HT1080 (cell line): ENCODE measurements around the gene CLASP1. TPM values are rescaled to one million over a fixed set of nuclear protein-coding genes. Genes with fewer than 3 reads are reported as not detected.

Experiments
- DNase-seq: peaks from one replicate; pipeline ENCODE4 v3.0.0-alpha.2; 2015; ENCODE audit warnings: low read depth
- total RNA-seq: library from RNA; depleted of rRNA; stranded (reverse); fragments of >200 nt; shearing (Covaris generic); gene quantifications from 2 replicates; pipeline ENCODE4 v1.2.3, GENCODE V29; 2014

CLASP1 gene
- total RNA-seq, 1 experiment from 2014 or later, result 22.5 TPM

DNA sequence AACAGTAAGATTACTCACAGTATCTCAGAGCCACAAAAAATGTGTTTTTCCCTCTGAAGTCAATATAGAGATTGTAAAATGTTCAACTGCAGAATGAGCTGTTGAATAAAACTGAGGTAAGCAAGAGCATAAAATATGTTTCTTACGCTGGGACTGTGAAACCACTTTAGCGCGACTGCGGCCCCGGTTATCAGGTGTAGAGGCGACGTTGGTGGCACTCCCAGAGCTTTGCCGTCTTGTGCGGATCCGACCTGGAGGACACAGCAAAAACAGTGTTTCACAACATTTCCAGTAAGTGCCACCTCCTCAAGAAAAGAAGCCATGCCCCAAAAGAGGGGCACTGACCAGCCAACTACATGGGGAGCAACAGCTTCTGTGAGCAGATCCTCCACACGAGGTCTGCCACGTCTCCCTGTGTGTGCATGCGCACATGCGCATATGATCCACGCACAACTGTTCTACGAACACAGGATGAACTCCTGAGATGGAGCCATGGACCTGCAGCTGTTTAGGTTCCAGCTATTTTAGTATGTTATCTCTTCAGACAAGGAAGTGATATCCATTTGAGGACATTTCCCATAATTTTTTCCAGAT lies 219.2 kb downstream of the CLASP1 start:
- DNase-seq, result no peak

DNA sequence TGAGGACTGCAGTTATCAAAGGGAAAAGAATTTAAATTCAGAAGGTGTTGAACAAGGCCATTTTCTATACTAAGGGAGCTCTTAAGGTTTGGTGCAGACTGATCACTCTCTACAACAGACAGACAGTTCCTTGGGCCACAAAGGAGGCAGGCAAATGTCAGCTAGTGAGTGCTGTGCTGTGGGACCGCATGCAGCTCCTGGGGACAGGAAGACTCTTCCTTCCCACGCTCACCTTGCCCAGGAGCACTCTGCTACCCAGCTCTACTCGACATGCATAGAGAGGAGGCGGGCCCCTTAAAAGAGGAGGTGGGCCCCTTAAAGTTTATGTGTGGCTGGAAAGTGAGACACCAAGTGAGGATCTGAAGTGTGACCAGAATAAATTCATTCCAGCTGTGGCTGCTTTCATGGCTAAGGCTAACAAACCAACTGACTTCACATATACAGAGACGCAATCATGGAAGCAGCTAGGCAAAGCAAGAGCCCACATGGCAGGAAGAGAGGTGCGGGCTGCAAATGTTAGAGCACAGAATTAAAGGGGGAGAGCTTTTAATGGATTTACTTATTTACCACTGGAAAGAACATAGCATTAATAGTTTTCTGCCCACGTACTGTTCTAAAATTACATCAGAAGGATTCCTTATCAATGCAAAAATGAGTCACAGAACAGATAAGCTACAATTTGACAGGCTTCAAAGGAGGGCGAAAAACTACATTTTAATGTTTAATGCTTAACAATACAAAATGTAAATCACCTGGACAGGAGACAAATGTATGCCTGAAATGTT lies 220.0 kb downstream of the CLASP1 start:
- no peak for DNase-seq

DNA sequence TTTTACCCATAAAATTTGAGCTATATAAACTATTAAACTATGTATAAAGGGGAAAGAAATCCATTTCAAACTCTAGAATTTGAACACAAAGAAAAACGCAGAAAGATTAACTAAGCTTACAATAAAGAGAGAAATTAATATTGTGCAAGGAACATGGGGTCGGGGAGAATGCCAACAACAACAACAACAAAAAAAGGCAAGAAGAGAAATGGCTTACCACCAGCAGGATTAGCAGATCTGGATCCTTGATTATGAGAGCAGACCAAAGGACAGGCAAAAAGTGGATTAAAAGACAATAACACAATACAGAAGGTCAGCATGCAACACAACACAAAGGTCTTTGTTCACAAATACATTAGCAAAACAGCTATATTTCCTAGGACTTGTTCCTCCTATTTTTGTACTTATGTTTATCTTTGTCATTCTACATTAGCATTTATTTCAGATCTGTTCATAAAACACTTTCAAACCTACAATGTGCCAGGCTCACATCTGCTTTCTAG lies 222.0 kb downstream of the CLASP1 start:
- DNase-seq, result no peak

DNA sequence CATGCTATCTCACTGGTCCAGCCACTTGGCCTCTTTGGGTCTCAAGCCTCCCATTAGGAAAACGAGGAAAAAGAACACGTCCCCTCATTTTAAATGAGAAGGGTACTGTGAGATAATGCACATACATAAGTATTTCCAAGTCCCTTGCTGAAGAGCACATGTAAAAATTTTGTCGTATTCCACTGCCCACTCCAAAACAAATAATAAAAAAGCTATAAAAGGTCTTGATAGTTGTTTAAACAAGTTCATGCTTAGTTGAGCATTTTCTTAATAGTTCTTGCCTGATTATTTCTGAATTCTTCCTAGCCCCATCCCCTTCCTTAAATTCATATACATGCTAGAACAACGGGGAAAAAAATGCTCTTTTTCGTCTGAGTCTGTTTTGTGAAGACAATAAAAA lies 228.8 kb downstream of the CLASP1 start:
- DNase-seq, result no peak

DNA sequence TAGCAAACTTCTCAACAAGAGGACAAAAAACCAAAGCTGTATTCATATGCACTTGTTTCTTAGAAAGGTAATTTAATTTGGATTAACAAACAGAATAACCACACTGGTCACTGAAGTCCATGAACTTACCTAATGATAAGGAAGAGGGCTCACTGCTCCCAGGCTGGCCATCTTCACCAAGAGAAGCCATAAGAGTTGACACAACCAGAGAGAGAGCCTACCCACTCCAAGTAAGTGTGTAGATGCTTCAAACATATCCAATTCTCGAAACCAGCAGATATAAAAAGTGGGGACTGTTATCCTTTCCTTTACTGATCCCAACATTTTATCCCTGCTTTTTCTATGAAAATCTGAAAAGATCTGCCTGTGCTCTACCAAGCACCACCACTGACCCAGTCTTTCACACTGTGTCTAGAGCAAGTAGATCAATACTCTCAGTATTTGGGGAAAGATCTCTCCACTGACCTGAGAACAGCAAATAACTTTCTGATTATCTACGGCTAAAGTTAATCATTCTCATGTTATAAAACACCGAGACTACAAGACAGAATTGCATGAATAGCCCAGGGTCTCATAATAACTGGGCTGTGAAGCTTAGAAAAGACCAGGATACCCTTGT lies 230.1 kb downstream of the CLASP1 start:
- no peak for DNase-seq

DNA sequence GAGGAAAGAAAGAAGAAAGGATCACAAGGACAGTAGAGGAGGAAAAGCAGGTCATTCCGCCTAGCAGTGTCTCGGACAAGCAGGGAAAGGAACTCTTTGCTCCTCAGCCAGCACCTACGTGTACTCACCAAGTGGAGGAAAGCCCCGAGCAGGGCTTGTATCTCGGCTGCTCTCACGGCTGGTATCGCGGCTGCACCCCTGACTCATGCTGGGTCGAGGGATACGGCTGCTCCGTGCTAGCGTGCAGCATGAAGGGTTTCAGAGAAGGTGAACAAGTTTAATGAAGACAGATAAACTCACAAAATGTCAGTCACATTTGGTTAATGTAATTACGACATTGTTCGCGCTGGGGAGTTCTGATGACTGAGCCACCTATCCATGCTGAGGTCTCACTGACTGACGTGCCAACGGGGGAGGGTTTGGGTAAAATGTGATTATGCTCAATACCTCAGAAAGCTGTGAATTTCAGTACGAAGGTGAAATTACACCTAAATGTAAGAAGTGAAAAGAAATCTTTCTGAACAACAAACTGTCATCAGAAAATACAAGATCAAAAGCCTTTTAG lies 230.7 kb downstream of the CLASP1 start:
- no peak for DNase-seq

DNA sequence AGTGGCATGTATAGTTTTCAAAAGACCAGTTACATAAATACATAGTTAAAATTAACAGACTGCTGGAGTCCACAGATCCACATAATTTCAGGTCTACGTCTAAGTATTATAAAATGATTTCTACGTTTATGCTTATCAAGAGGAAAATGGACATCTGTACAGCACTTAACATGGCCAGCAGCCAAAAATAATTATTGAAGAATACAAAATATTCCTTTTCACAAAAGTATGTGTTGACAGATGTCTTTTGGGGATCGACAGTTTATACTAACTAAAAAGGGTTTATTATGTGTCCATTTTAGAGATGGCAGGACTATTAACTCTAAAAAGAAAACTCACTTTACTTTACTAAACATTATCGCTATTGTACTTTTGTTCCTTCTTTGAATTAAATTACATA lies 231.4 kb downstream of the CLASP1 start:
- DNase-seq, result no peak

DNA sequence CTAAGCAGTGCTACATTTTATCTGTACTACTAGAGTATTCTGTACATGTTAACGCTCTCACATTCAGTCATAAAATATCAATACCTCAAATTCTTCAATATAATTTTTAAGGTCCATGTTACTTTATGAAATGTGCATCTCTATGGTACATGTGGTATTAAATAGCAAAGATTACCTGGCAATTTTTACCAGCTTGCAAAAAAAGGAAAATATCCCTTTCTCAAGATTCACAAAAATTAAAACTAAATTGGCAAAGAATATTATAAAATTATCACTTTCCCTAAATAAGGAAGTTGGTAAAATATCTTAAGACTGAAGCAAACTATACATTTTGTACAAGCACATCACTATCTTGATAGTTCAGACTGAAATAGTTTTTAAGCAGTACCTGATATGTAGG lies 233.5 kb downstream of the CLASP1 start:
- no peak for DNase-seq

DNA sequence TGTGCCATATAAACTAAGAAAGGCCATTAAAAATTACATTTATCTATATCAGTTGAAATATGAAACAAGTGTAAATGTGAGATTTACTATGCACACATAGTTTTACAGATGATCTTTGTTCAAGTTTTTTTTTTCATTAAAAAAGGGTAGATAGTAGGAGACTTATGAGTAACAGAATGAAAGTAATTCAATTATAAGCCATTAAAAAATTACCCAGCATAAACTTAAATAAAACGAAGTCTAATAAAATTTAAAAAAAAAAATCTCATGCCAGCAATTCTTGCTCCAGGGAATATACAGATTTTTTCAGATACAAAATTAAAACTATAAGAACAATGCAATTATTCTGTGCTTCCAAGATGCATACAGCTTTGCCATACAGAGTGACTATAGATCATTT lies 236.9 kb downstream of the CLASP1 start:
- DNase-seq, result no peak

DNA sequence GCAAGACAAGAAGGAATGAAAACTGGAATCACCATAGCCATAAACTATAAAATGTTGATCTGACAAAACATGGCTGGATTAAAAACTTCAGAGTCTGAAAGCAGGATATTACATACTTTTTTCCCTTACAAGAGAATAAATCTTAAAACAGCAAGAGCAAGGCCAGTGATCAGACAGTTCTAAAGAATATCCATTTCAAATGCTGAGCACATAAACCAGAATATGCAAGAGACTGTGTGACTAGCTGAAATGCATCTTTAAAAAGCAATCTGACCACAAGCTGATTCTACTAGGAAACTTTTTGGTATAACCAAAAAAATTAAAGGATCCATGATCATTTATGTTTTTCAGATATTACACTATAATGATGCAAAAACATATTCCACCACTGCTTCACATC lies 239.3 kb downstream of the CLASP1 start:
- DNase-seq, result no peak

DNA sequence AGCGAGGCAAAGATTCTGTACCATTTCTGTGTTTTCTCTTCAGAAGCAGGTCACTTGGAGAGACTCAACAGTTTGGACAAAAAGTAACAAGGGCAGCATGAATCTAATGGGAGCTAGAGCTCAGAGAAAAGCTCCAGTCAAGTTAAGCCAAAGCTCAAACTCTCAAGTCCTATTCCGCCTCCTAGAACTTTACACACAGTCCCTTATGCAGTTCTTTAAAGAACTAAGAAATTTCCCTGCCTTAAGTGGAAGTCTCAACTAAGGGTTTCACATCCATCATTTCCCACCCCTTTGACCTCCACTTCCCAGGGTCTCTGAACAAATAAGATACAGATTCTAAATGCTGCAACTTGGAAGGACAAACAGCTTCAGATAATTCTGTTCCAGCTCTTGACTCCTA lies 239.9 kb downstream of the CLASP1 start:
- DNase-seq, result no peak

DNA sequence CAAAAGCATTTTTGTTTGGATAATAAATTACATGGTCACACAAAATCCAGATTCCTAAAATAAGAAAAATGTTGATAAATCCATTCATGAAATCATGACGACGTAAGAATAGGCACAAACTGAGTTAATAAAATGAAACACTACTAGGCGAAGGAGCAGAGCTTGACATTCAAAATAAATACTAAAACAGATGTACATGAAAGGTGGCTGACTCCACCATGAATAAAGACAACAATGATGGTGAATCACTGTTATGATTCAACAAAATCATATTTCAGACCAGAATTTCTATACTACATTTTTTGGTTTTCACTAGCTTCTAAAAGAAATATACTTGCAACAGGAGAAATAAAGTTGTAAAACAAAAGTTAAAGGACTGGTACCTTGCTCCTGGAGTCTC lies 240.6 kb downstream of the CLASP1 start:
- DNase-seq, result no peak

DNA sequence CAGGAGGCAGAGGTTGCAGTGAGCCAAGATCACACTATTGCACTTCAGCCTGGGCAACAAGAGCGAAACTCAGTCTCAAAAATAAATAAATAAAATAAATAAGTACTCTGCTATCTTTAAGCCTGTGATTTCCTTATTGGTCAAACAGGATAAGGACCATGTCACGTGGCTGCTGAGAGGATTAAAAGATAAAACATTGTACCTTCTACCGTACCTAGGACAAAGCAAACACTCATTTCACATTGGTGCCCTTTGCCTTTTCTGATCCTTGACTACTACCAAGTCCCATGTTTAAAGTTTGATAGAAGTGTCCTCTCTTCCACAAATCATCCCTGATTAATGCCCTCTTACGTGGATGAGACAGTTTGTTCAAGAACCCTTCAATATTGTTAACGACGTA lies 244.0 kb downstream of the CLASP1 start:
- DNase-seq, result no peak

DNA sequence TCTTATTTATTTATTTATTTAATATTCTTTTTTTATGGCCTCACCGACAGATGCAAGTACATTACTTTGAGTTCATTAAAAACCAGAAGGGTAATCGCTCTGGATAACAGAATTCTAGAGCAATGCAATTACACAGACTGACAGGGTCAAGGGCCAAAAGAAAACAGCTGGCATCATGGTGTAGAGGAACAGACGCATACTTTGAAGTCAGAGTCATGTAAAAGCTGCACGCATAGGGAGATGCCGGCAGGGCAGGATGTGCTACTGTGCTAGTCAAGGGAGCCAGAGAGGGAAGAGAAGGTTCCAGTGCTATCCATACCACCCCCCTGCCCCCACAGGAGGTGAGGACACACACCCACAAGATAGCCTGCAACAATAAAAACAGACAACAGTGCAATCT lies 249.1 kb downstream of the CLASP1 start:
- no peak for DNase-seq

DNA sequence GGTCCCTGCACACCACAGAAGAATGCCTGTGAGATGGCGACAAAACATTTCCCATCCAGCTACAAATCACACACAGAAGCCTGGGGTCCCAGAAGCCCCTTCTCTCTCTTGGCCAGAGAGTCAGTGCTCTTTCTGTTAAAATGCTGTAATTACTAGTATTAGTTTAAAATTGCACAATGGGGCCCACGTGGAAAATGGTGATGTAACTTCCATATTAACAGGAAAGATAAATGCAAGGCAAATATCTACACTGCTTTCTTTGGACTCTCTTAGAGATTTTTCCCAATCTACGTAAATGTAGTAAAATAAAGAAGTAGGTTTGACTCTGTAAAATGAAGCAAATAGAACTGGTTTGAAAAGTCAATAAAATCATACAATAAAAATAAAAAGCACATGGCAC lies 250.4 kb downstream of the CLASP1 start:
- no peak for DNase-seq

DNA sequence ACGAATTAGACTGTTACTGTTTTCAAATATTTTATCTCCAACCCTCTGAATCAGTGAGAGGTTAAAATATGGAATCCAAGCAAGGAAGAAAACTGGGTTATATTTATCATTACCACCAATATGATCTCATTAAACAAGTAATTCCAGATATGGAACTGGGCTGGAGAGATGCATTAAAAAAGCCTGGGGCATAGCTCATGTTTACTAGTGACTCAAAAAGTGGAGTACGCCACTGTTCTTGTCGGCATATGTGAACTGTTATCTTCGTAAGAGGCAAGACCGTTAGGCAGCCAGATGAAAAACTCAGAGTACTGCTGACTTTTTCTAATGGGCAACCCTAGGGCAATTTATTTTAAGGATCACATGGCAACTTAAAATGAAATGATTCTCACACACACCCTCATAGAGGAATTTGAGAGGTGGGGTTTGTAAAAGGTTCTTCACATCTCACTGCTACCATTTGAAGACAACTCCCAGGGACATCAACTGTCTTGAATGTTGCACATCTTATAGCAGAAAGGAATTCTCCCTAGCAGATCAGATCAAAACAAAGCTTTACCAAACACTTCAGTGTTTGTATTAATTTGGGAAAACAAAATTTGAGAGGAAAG lies 259.1 kb downstream of the CLASP1 start:
- no peak for DNase-seq

DNA sequence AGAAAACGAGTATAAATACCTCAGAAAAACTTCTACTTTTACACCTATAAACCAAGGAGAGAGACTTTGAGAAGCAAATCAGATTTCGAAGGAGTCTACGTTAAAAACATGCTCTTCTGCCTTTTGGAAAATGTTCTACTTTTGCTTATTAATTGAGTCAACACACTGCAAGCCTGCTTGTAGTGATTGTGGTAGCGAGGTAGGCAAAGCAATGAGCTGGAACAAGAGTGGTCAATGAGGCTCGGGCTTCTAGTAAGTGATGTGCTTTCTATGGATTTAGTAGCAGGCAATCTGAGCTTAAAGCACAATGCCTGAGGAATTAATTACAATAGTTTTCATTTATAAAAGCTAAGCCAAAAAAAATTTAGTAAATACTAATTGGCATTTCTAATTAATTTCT lies 260.9 kb downstream of the CLASP1 start:
- no peak for DNase-seq

DNA sequence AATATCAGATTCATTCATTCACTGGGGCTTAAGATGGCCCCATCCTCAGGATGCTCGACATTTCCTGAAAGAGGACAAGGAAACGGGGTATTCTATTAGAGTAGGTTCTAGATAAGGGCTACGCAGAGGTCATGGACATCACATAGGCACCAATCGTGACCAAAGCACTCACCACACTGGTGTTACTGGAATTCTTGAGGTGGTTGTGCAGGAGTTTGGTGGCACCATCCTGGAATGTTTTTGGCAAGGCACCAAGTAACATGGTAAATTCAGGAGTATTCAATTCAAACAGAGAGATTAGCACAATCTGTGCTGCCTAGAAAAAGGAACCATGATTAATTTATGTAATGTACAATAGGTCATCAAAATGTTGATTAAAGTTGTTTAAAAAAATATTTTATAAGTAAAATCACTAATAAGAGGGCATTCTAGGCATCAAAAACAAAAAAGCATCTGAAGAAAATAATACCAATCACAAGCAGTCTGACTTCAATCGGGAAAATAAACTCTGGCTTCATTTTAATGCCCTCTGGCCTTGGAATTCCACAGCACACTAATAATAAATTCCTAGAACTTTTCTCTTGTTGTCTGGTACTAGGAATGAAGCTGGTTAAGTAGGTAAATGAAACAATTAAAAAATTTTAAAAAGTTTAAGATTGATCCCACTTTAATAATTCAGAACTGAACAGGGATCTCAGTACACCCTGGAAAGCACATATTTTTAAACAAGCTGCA lies 261.5 kb downstream of the CLASP1 start:
- DNase-seq, result no peak

DNA sequence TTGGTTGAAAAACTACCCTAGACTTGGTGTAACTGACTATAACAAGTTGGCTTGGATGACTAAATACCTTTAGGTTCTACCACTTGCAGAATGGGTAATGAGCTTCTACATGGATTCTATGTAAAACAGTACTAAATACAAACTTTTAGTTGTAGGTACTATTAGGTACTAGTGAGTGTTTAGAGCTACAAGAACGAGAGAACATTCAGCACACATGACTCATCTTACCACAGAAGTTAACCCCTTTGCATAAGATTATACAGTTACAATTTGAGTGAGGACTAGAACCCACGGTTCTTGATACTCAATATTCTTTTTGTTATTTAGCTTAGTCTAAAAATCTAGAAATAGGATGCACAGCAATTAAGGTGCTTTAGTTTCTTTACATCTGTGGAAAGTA lies 262.6 kb downstream of the CLASP1 start:
- DNase-seq, result peak; percentile 34

DNA sequence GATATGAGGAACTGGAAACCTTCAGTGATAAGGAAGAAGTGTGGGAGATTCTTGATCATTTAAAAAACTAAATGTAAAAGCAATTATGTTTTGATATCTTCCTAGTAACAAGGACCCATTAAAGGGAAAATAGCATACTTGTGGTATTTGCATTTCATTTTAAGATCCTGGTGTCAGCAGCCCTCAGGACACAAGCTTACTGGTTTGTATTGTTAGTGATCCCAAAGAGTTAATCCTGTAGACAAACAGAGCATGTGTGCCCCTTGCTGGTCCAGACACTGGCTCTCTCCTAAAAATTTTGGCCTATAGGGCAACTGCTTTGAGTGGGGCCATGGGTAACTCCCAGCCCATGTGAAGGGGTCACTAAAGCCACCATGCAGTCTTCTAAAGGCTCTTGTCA lies 263.2 kb downstream of the CLASP1 start:
- no peak for DNase-seq

DNA sequence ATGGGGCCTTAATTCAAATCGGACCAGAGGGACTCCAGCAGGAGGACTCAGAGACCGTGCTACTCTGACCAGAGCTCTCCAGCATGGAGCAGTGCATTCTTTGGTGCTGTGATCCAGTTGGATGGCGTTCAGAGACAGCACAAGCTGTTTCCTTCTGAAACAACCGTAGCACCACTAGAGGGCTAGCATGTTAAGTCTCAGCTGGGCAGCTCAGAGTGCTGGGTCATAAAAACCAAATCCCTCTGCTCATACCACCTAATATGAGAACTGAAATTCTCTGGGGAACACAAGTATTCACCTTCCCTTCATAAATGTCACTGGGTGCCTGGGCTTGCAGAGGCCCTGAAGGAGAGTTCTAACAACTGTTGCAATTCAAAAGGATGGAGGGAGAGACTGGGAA lies 266.5 kb downstream of the CLASP1 start:
- no peak for DNase-seq
